Hematopoietic multipotent progenitor cell treated with erythropoietin and hydrocortisone succinate and interleukin-3 and kit ligand, for 17 days (in vitro differentiated cells): ENCODE measurements around the gene CYFIP1.

Source experiments
- DNase-seq: peaks from one replicate; pipeline ENCODE4 v3.0.0-alpha.2; 2015; ENCODE audit warnings: low spot score

CYFIP1 gene

DNA sequence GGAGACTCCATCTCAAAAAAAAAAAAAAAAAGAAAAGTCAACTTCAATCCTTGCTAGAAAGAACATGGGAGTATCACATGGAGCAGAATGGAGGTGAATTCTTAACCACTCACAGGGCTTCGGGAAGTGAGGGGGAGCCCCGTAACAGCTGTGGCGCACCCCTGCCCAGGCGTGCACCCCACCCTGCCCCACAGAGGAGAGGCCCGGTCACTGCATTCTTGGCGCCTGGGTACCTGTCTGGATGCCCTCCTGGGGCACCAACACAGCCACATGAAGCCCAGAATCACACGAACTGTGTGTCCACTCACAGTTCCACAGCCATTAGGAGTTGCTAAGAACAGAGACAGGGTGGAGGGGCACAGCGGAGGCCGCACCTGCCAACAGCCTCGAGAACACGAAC, 89.9 kb downstream of the CYFIP1 start:
- no peak for DNase-seq

GRCh38 chr15:22889146-22889818, 90.9 kb downstream of the CYFIP1 start:
- no peak for DNase-seq

GRCh38 chr15:22888120-22888859, 91.9 kb downstream of the CYFIP1 start:
- DNase-seq = no peak

DNA sequence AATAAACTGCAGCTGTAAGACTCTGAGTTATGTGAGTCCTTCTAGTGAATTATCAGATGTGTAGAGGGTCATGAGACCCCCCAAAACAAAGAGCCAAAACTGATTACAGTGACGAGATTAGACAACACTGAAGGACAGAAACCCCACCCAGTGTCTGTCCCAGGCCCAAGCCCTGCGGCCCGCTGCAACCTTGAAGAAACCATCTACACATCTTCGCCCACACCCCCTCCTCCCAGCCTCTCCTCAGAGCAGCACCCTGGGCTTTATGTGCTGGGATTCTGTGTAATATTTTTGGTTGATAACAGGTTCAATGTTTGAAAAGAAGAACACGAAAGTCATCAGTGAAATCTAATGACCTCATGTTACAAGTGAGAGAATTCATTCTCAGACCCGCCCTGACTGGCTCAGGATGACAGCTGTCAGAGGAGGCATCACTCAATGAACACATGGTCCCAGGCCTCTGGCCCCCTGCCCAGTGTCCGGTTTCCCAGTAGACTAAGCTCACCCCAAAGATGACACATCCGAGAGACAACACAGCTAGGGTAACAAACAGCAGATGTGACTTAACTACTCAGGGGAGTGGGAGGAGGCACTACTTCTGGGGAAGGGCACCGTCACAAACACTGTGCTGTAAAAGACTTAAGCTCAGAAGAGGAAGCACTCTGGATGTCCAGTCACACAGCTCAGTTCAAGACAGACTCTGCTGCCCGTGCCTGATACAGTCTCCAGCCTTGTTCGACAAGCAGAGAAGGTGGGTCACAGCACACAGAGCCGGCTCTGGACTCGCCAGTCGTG, 92.8 kb downstream of the CYFIP1 start:
- DNase-seq = no peak

DNA sequence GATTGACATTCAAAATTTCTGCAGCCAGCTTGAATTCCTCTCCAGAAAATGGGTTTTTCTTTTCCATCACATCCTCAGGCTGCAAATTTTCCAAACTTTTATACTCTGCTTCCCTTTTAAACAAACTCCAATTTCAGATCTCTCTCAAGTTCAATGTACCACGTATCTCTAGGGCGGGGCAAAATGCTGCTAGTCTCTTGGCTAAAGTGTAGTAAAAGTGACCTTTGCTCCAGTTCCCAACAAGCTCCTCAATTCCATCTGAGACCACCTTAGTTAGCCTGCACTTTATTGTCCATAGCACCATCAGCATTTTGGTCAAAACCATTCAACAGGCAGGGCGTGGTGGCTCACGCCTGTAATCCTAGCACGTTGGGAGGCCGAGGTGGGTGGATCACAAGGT, 95.0 kb downstream of the CYFIP1 start:
- DNase-seq = no peak

DNA sequence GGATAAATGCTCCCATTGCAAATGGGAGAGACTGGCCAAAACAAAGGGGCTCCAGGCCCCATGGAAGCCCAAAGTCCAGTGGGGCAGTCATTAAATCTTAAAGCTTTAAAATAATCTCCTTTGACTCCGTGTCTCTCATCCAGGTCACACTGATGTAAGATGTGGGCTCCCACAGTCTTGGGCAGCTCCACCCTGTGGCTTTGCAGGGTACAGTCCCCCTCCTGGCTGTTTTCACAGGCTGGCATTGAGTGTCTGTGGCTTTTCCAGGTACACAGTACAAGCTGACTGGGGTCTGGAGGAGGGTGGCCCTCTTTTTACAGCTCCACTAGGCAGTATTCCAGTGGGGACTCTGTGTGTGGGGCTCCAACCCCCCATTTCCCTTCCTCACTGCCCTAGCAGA, 95.8 kb downstream of the CYFIP1 start:
- no peak for DNase-seq

- DNase-seq = no peak
Measured at GRCh38 chr15:22883196-22883595, 97.0 kb downstream of the CYFIP1 start.

DNA sequence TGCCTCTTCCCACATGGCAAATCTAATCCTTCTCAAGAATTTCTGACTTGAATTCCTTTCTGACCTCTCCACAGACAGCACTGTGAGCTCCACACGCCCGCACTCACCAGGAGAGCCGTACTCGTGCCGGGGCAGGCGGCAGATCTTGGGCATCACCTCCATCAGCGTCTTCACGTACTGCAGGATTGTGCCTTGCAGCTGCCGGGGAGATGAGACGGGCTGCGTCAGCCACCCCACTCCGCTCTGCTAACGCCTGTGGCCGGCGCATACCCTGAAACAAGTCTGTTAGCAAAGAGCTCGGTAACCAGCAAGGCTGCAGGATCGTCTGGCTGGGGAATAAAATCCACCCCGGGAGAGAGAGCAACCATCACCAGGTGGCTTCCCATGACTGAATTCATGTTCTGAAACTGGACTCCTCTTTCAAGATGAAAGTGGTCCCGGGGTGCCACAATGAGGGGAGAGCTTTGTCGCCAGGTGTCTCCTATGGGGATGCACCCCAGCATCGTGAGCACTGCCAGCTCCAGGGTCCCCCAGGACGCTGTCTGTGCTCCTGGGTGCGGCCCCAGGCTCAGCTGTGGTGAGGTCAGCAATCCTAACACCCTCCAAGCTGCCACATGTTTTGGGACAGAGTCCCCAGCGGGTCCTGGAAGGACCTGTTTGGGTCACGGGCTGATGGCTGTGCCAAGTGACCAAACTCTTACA, 98.3 kb downstream of the CYFIP1 start:
- DNase-seq = no peak

DNA sequence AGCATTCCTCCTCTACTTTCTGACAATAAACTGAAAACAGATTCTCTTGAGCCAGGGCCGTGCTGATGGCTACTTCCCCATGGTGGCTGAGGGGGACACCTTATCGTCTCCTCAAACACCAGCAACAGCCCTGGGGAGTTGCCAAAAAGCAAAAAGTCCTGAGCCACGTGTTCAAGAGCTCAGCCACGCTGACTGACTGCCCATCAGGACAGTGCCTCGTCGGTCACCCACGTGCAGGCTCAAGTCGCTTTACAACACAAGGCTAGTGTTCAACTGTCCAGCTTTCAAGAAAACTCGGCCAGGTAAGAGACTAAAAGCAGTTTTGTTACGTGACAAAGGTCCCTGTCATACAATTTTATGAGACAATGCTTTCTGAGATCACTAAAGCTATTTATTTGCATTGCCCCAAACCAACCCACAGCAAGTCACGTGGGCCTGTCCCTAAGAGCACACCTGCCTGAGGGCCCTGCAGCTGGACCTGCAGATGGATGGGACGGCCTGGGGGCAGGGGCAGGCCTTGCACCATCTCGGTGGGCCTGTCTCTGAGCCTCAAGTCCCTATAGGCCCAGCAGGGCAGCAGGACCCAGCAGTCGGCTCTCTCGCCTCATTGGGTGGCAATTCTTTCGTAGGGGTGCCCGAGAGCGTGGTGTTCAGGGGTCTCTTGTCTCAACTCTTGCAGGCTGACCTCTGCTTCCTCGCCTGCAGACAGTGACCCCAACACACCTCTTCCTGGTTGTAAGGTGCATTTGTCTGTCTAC, 99.0 kb downstream of the CYFIP1 start:
- no peak for DNase-seq

GRCh38 chr15:22880068-22880980, 99.8 kb downstream of the CYFIP1 start:
- DNase-seq = no peak

GRCh38 chr15:22878103-22878502, 102.1 kb downstream of the CYFIP1 start:
- DNase-seq = no peak

GRCh38 chr15:22877607-22878006, 102.6 kb downstream of the CYFIP1 start:
- DNase-seq = no peak

DNA sequence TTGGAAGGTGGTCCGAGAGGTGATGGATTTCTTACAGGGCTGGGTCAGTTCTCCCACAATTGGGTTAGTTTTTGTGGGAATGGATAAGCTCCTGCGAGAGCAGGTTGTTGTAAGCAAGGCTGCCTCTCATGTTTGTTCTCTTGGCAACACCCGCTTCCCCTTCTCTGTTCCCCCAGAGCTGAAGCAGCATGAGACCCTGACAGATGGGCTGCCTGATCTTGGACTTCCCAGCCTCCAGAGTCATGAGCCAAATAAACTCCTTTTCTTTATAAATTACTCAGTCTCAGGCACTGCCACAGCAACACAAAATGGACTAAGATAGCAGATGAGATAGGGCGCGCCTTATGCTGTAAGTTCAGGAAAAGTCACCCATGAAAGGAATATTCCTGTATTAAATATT, 103.1 kb downstream of the CYFIP1 start:
- no peak for DNase-seq

DNA sequence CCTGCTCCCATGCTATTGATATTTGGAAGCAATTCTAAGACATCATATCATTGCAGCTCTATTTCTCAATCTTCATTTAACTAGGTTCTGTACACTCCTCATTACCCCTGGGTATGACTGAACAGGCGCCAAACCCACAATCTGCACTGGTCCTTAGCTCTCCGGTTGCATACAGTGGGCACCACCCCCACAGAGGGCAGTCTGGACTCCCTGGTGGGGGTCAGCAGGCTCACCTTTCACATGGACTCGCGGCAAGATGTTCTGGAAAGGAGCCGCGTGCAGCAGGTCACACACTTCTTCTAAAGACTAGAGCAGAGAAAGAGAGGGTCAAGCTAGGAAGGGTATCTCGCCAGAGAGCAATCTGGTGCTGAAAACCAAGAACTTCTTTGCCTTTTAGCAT, 105.2 kb downstream of the CYFIP1 start:
- DNase-seq = no peak

GRCh38 chr15:22874256-22874655, 105.9 kb downstream of the CYFIP1 start:
- no peak for DNase-seq

GRCh38 chr15:22873841-22874240, 106.3 kb downstream of the CYFIP1 start:
- no peak for DNase-seq

GRCh38 chr15:22872936-22873701, 107.0 kb downstream of the CYFIP1 start:
- DNase-seq = no peak

DNA sequence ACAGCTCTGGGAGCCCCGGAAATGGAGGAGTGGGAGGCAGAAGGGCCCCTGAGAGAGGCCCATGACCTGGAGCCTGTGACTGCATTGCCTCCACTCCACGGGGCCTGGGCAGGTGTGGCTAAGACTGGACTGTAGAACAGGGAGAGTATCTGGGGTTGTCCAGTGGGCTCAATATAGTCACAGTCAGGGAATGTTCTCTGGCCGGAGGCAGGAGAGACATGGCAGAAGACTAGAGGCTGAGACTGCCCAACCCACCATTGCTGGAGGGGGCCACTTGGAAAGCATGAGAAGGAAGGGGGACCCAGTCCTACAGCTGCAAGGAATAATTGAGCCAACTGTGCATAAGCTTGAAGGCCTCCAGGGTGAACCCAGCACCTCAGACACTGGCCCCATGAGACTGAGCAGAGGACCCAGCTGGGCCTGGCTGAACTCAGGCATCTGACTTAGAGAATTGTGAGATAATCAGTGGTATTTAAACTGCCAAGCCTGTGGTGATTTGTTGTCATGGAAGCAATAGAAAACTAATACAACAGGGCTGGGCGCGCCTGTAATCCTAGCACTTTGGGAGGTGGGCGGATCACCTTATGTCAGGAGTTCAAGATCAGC, 108.6 kb downstream of the CYFIP1 start:
- no peak for DNase-seq

DNA sequence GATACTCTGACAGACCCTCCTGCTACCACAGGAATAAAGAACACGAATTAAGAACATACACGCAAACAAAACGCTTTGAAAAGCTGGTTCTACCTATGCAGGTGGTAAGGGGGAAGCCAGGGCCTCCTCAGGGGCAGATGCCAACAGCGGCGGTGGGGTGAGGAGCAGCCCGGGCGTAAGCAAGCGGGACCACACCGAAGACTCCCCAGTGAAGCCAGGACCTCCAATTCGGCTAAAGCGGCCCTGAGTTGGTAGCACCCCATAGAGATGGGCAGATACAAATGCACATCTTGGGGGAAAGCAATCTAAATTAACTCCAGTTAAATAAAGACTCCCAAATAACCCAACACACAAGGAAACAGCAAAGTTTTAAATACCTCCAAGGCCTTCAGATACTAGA, 109.3 kb downstream of the CYFIP1 start:
- no peak for DNase-seq
